Loucy (cell line): Measurements from ENCODE around the gene AMACR.

Experiments used
- H2AFZ ChIP-seq: fragments of 200-600 bp; sonication (generic); 2 replicates; pipeline ENCODE4 v1.6.0; 2016; ENCODE audit warnings: antibody characterized with exemption, mild to moderate bottlenecking, low read length, moderate library complexity
- H3F3A ChIP-seq: fragments of 200-600 bp; 2 replicates; pipeline ENCODE4 v1.6.0; 2016; ENCODE audit warnings: antibody characterized with exemption, low read depth, mild to moderate bottlenecking
- H3K27me3 ChIP-seq: fragments of 200-600 bp; sonication (generic); 2 replicates; pipeline ENCODE4 v1.6.1; 2014; ENCODE audit warnings: low read length, mild to moderate bottlenecking; ENCODE audit not compliant: insufficient read depth, poor library complexity, severe bottlenecking
- H3K36me3 ChIP-seq: fragments of 200-600 bp; sonication (generic); 2 replicates; pipeline ENCODE4 v1.6.1; 2016; ENCODE audit warnings: low read length; ENCODE audit not compliant: insufficient read depth
- H3K4me1 ChIP-seq: fragments of 200-600 bp; sonication (generic); 2 replicates; pipeline ENCODE4 v1.5.1; 2014; ENCODE audit warnings: low read length, mild to moderate bottlenecking; ENCODE audit not compliant: insufficient read depth, poor library complexity, severe bottlenecking
- H3K4me2 ChIP-seq: fragments of 200-600 bp; sonication (generic); 2 replicates; pipeline ENCODE4 v1.6.0; 2014; ENCODE audit warnings: antibody characterized with exemption, low read length, low read depth, mild to moderate bottlenecking; ENCODE audit not compliant: poor library complexity, severe bottlenecking
- H3K4me3 ChIP-seq: fragments of 200-600 bp; sonication (generic); 2 replicates; pipeline ENCODE4 v1.5.1; 2014; ENCODE audit warnings: low read length, mild to moderate bottlenecking, mixed read lengths; ENCODE audit not compliant: poor library complexity, severe bottlenecking
- H3K79me2 ChIP-seq: fragments of 200-600 bp; sonication (generic); 2 replicates; pipeline ENCODE4 v1.6.1; 2014; ENCODE audit warnings: low read length; ENCODE audit not compliant: insufficient read depth
- H3K9ac ChIP-seq: fragments of 200-600 bp; sonication (generic); 2 replicates; pipeline ENCODE4 v1.6.0; 2014; ENCODE audit warnings: mild to moderate bottlenecking, low read depth, low read length, moderate library complexity; ENCODE audit not compliant: poor library complexity, severe bottlenecking
- H3K9me2 ChIP-seq: fragments of 200-600 bp; sonication (generic); replicated peaks from 2 replicates; pipeline ENCODE4 v1.6.1; 2016; ENCODE audit warnings: low read depth, low read length, mixed read lengths
- H3K9me3 ChIP-seq: fragments of 200-600 bp; sonication (generic); 2 replicates; pipeline ENCODE4 v1.6.1; 2014; ENCODE audit warnings: mild to moderate bottlenecking, antibody characterized with exemption, low read length, low read depth; ENCODE audit not compliant: insufficient read depth
- H4K20me1 ChIP-seq: fragments of 200-600 bp; sonication (generic); 2 replicates; pipeline ENCODE4 v1.6.0; 2014; ENCODE audit warnings: antibody characterized with exemption, low read length, mild to moderate bottlenecking; ENCODE audit not compliant: insufficient read depth, poor library complexity, severe bottlenecking
- EZH2phosphoT487 ChIP-seq: fragments of 200-600 bp; IDR thresholded peaks from 2 replicates; pipeline ENCODE4 v1.6.1; 2018; ENCODE audit warnings: antibody characterized with exemption, mild to moderate bottlenecking, moderate library complexity, borderline replicate concordance
- TF ChIP-seq, protein P1 (sequence below): fragments of 200-600 bp; sonication (generic); conservative IDR thresholded peaks from 2 replicates; pipeline ENCODE4 v1.5.1; 2014; ENCODE audit warnings: mild to moderate bottlenecking, antibody characterized with exemption, low read length

Gene AMACR

GRCh38 chr5:33995865-33996264, 12.0 kb downstream of the AMACR start:
- Histone ChIP-seq H3K4me1 (no peaks in the 10 kb centered on the region), H3K4me2 (no peak overlapping the region), H2AFZ (no peak overlapping the region), H3K9me3 (no peaks in the 10 kb centered on the region), H3K9ac (no peak overlapping the region), H3K36me3 (no peaks in the 10 kb centered on the region), H3K9me2 (no peaks in the 10 kb centered on the region), H3K79me2 (no peaks in the 10 kb centered on the region), H3K27me3 (no peaks in the 10 kb centered on the region), H3F3A (no peaks in the 10 kb centered on the region), H3K4me3 (no peak overlapping the region), H4K20me1 (no peaks in the 10 kb centered on the region)
- TF ChIP-seq EZH2phosphoT487: no peak
- TF ChIP-seq, protein P1, sequence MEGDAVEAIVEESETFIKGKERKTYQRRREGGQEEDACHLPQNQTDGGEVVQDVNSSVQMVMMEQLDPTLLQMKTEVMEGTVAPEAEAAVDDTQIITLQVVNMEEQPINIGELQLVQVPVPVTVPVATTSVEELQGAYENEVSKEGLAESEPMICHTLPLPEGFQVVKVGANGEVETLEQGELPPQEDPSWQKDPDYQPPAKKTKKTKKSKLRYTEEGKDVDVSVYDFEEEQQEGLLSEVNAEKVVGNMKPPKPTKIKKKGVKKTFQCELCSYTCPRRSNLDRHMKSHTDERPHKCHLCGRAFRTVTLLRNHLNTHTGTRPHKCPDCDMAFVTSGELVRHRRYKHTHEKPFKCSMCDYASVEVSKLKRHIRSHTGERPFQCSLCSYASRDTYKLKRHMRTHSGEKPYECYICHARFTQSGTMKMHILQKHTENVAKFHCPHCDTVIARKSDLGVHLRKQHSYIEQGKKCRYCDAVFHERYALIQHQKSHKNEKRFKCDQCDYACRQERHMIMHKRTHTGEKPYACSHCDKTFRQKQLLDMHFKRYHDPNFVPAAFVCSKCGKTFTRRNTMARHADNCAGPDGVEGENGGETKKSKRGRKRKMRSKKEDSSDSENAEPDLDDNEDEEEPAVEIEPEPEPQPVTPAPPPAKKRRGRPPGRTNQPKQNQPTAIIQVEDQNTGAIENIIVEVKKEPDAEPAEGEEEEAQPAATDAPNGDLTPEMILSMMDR: no peak

- H4K20me1 ChIP-seq: no peaks in the 10 kb centered on the region
- H3K36me3 ChIP-seq: no peaks in the 10 kb centered on the region
- no peaks in the 10 kb centered on the region for H3F3A ChIP-seq
- H3K4me3 ChIP-seq: no peak overlapping the region
- TF ChIP-seq, protein P1: no peak
- no peak for TF ChIP-seq EZH2phosphoT487
- H3K9ac ChIP-seq: no peak overlapping the region
- no peaks in the 10 kb centered on the region for H3K4me1 ChIP-seq
- no peaks in the 10 kb centered on the region for H3K79me2 ChIP-seq
- H3K4me2 ChIP-seq: no peak overlapping the region
- H3K9me3 ChIP-seq: no peaks in the 10 kb centered on the region
- H2AFZ ChIP-seq: no peak overlapping the region
- H3K9me2 ChIP-seq: no peaks in the 10 kb centered on the region
- H3K27me3 ChIP-seq: no peaks in the 10 kb centered on the region
These were observed 13.0 kb downstream of the AMACR start for GRCh38 chr5:33994845-33995244.

GRCh38 chr5:33992864-33993263, 15.0 kb downstream of the AMACR start:
- no peak overlapping the region for H3K4me3 ChIP-seq
- no peaks in the 10 kb centered on the region for H3K9me3 ChIP-seq
- no peaks in the 10 kb centered on the region for H3K4me1 ChIP-seq
- H4K20me1 ChIP-seq: no peaks in the 10 kb centered on the region
- H3K9ac ChIP-seq: no peak overlapping the region
- no peaks in the 10 kb centered on the region for H3K79me2 ChIP-seq
- no peaks in the 10 kb centered on the region for H3F3A ChIP-seq
- no peaks in the 10 kb centered on the region for H3K9me2 ChIP-seq
- TF ChIP-seq EZH2phosphoT487: no peak
- TF ChIP-seq, protein P1: no peak
- H3K27me3 ChIP-seq: no peaks in the 10 kb centered on the region
- peaks cover 14% of the 10 kb centered on the region; the same call in 1 of the 2 replicates for H3K36me3 ChIP-seq
- no peak overlapping the region for H2AFZ ChIP-seq
- H3K4me2 ChIP-seq: no peak overlapping the region
